Activated T-cell treated with anti-CD3 and anti-CD28 coated beads, Interleukin-2, amount 50 U/mL, for 72 hours (primary cell): ENCODE results near the gene ATXN2. TPM values are rescaled to one million over a fixed set of nuclear protein-coding genes. Genes with fewer than 3 reads are reported as not detected.

Source experiments
- ATAC-seq, 2 donors: fragments of 150-1000 bp; cut with Tn5 transposase; replicated peaks in 1 of 2; 2 replicates each; pipeline ENCODE4 v1.10.0; 2021; ENCODE audit warnings: moderate library complexity in 2 of 2, mild to moderate bottlenecking in 1 of 2
- DNase-seq, 2 donors: peaks; one replicate each; pipeline ENCODE4 v3.0.0; 2021 to 2022; ENCODE audit warnings: mixed read lengths in 1 of 2
- H3K27ac Mint-ChIP-seq: one replicate; pipeline ENCODE4 v1.8.0; 2022; ENCODE audit warnings: mild to moderate bottlenecking, moderate library complexity, mixed read lengths
- H3K27me3 Mint-ChIP-seq: one replicate; pipeline ENCODE4 v1.8.0; 2022; ENCODE audit warnings: low read depth, mixed read lengths
- H3K36me3 Mint-ChIP-seq, 2 donors: one replicate each; pipeline ENCODE4 v1.8.0; 2022; ENCODE audit warnings: mixed read lengths in 2 of 2, mild to moderate bottlenecking in 1 of 2; ENCODE audit not compliant: insufficient read depth in 2 of 2
- H3K4me1 Mint-ChIP-seq: one replicate; pipeline ENCODE4 v1.8.0; 2022; ENCODE audit warnings: low read depth, mixed read lengths
- H3K4me3 Mint-ChIP-seq, 2 donors: one replicate each; pipeline ENCODE4 v1.8.0; 2022; ENCODE audit warnings: mild to moderate bottlenecking in 2 of 2, mixed read lengths in 2 of 2, moderate library complexity in 2 of 2
- H3K9me3 Mint-ChIP-seq, 2 donors: one replicate each; pipeline ENCODE4 v1.8.0; 2022; ENCODE audit warnings: mixed read lengths in 2 of 2
- total RNA-seq, 2 donors: library from RNA; stranded (reverse); gene quantifications; one replicate each; pipeline ENCODE4 v1.2.3, GENCODE V29; 2022

Gene ATXN2
- total RNA-seq, 2 donors from 2014 or later: 45.4 to 47.9 TPM

DNA sequence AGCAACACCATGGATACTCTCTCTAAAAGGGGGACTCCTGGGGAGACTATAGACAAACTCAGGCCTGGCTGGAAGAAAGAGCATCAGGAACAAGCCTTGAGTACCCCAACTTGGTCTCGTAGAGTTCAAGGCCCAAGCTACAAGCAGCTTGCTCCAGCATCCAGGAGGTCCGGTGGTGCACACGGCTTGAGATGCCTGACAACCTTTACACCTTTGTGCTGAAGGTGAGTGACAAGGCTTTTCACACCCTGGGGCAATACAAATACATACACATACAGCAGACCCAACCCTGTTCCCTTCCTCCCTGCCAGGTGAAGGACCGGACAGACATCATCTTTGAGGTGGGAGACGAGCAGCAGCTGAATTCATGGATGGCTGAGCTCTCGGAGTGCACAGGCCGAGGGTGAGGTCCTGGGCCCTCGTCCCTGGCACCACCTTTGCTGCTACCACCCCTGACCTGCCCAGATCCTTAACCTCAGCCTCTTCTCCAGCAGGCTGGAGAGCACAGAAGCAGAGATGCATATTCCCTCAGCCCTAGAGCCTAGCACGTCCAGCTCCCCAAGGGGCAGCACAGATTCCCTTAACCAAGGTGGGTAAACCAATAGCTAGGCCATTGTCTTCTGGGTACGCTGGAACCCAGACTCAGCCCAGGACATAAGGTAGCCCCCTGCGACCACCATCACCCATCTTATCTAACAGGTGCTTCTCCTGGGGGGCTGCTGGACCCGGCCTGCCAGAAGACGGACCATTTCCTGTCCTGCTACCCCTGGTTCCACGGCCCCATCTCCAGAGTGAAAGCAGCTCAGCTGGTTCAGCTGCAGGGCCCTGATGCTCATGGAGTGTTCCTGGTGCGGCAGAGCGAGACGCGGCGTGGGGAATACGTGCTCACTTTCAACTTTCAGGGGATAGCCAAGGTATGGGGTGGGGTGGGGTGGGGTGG is 152.2 kb downstream of the ATXN2 start:
- H3K9me3 Mint-ChIP-seq: no peaks in the 10 kb centered on the region
- no peak for ATAC-seq
- no peak overlapping the region for H3K4me3 Mint-ChIP-seq
- H3K4me1 Mint-ChIP-seq: peaks cover 75% of the 10 kb centered on the region
- H3K27ac Mint-ChIP-seq: no peak overlapping the region
- peaks cover 13 to 39% of the 10 kb centered on the region in 2 donors for H3K36me3 Mint-ChIP-seq
- DNase-seq: no peak
- no peaks in the 10 kb centered on the region for H3K27me3 Mint-ChIP-seq

DNA sequence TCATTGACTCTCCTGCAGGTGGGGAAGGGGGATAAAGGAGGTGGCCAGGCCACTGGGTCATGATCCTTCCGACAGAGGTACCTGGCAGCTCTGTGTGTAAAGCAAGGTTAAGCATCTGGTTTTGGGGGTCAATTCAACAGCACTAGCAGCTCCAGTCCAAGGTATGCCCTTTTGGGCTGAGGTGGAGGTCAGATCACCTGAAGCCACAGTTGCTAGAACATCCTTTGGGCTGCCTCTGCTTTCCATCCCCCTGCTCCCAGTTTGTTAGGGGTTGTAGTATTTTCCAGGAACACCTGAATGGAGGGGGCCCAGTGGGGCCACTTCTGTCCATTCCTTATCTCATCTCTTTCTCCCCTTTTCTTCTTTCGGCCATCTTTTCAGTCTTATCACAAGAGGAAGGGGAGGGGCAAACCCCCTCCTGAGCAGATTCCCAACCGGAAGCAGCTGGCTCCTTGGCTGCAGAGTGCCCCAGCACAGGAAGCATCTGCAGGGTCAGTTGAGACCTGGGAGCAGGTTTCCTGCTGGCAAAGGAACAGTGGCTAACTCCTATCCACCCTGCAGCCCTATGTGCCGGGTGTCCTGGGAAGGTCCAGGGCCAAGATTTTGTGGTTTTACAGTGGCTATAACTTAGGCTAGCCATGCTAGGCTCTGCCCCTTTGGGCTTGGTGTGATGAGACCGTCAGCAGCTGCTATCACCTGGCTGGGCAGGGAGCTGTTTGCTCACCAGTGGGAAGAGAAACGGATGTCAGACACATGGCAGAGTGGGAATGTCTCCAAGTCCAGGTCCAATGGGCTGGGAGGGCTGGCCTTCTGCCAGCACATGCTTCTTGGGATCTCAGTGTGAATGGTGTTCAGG is 153.2 kb downstream of the ATXN2 start:
- Mint-ChIP-seq H3K36me3 (peaks cover 9 to 35% of the 10 kb centered on the region in 2 donors), H3K4me3 (peak overlapping the region; percentile 48 to 50), H3K9me3 (no peaks in the 10 kb centered on the region), H3K27ac (peak overlapping the region; percentile 51), H3K27me3 (no peaks in the 10 kb centered on the region), H3K4me1 (peaks cover 77% of the 10 kb centered on the region)
- no peak for DNase-seq
- ATAC-seq: no peak

DNA sequence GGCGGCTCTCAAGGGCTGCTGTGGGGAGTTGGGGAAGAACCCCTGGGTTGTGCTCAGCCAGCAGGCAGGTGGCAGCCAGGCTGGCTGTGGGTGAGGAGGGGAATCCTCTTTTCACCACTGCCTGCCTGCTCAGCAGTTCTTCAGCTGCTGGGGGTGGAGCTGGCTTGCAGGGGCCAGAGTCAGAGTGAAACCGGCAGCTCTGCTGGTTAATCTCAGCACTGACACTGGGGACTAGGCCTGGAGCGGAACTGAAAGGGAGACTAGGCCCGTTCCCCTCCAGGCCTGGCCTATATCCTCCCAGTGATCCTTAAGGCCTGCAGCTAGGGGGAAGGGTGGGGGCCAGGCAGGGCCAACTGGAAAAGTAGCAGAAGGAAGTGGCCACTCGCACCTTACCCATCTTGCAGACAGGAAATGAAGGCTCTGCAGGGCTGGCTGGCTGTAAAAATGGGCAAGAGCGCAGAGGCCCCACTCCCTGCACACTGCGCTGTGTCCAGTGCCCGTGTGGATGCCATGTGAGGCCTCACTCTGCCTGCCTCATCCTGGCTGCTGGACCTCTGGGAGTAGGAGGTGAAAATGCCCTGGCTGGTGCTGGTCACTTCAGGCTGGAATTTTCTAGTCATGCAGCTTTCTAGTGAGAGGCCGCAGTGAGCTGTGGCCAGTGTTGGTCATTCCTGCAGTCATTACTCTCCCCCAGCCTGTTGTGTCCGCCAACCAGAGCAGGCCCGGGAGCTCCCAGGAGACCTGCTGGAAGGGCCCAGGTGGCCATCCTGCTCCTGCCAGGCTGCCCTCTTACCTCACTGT is 154.0 kb downstream of the ATXN2 start:
- no peak overlapping the region for H3K27ac Mint-ChIP-seq
- ATAC-seq (peak; percentile 90 to 91), DNase-seq (peak; percentile 91 to 94)
- H3K4me3 Mint-ChIP-seq: peak overlapping the region; percentile 71 to 74
- no peaks in the 10 kb centered on the region for H3K27me3 Mint-ChIP-seq
- peaks cover 9 to 27% of the 10 kb centered on the region in 2 donors for H3K36me3 Mint-ChIP-seq
- H3K4me1 Mint-ChIP-seq: peaks cover 77% of the 10 kb centered on the region
- H3K9me3 Mint-ChIP-seq: no peaks in the 10 kb centered on the region

DNA sequence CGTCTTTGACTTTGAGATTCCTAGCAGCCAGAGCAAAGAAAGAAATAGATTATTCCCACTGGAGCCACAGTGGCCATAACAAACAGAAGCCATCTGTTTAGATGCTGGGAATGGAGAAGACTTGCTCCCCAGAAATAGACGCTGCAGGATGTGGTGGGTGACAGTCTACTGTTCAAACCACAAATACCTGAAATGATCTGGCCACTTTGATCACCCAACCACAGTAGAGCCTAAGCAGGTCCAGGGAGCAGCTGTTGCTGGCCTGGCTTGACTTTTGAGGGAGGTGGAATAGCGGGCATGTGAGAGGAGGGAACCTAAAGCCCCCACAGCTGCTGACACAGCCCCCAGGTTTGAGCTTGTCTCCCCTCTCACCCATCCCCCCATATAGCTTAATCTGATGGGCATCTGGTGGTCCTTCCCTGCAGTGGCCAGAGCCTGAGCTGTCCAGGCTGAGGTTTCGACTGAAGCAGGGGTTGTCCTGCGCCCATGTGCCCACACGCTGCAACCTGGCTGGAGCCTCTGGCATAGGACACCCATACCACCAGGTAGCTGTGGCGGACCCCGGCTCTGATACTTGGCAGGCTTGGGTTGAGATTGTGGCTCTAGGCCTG is 154.7 kb downstream of the ATXN2 start:
- Mint-ChIP-seq H3K4me1 (peaks cover 78% of the 10 kb centered on the region), H3K36me3 (peaks cover 11 to 25% of the 10 kb centered on the region in 2 donors), H3K27ac (peak overlapping the region; percentile 67), H3K9me3 (no peaks in the 10 kb centered on the region), H3K27me3 (no peaks in the 10 kb centered on the region), H3K4me3 (peak overlapping the region; percentile 71 to 74)
- DNase-seq (peak in 1 of 2 donors; percentile 60), ATAC-seq (peak; percentile 44 to 46)

DNA sequence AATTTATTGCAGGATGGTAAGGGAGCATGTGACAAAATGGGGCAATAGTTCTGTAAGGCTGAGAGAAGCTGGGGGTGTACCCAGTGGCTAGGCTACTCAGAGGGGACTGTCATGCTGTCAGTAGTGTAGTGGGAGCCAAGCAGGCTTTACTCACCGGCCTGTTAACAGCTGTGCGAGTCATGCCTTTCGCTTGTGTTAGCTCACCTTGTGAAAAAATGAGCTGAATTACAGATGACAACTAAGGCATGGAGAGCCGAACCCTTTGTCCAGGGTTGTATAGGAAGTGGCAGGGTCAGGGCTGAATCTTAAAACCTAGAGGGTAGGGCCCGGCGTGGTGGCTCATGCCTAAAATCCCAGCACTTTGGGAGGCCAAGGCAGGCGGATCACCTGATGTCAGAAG is 155.5 kb downstream of the ATXN2 start:
- Mint-ChIP-seq H3K36me3 (peaks cover 11 to 22% of the 10 kb centered on the region in 2 donors), H3K27me3 (no peaks in the 10 kb centered on the region), H3K9me3 (no peaks in the 10 kb centered on the region), H3K27ac (peak overlapping the region; percentile 84), H3K4me1 (peaks cover 76% of the 10 kb centered on the region), H3K4me3 (peak overlapping the region; percentile 71 to 74)
- peak; percentile 71 to 72 for ATAC-seq
- DNase-seq: peak; percentile 62 to 79

DNA sequence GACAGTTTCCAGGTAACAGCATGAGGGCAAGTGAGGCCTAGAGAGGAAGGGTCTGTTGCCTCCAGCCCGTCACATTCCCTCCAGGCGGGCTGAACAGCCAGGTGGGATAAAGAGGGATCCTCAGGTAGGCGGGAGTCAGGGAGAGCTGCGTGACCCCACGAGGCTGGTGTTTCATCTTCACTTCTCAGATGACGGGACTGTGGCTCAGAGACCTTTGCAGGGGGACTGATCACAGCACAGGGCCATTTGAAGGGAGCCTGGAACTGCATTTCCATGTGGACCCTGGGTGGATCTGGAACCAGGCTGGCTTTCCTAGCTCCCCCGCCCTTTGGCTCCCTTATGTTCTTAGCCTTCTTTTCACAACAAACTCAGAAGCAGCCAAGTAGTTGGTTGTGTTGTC is 156.0 kb downstream of the ATXN2 start:
- Mint-ChIP-seq H3K4me3 (peak overlapping the region in 1 of 2 donors; percentile 74), H3K27ac (no peak overlapping the region), H3K9me3 (no peaks in the 10 kb centered on the region), H3K4me1 (peaks cover 81% of the 10 kb centered on the region), H3K36me3 (peaks cover 11 to 19% of the 10 kb centered on the region in 2 donors), H3K27me3 (no peaks in the 10 kb centered on the region)
- ATAC-seq (no peak), DNase-seq (no peak)

DNA sequence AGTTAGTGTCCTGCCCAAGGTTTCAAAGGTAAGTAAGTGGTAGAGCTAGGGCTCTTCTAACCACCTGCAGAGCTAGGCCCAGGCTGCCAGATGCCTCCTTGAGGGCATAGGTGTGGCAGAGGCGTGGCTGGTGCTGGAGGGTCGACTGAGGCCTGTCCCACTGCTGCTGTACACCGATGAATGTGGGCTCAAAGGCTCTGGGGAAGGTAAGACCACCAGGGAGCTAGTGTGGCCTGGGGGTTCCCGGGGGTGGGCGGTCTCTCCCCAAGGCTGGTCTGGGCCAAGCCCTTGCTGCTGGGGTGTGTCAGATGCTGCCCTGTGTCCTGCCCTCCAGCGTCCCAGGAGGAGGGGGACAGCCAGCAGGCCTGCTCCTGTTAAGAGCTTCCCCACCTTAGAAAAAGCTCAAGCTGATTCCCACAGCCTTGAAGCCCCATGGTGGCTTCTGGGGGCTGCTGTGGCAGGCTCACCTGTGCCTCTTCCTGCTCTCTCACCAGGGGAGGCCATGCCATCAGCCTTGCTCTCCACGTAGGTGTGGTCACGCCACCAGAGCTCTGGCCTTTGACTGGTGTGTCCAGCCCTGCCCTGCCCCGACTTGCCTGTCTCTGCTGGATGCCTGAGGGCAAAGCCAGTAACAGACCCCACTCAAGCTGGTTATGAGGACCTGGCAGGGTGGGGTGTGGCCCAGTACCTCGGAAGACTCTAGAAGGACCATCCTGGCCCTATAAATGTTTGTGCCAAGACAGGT is 156.6 kb downstream of the ATXN2 start:
- H3K36me3 Mint-ChIP-seq: peaks cover 7 to 16% of the 10 kb centered on the region in 2 donors
- H3K27me3 Mint-ChIP-seq: no peaks in the 10 kb centered on the region
- H3K4me3 Mint-ChIP-seq: no peak overlapping the region
- no peaks in the 10 kb centered on the region for H3K9me3 Mint-ChIP-seq
- H3K4me1 Mint-ChIP-seq: peaks cover 87% of the 10 kb centered on the region
- H3K27ac Mint-ChIP-seq: peak overlapping the region; percentile 14
- no peak for ATAC-seq
- no peak for DNase-seq

DNA sequence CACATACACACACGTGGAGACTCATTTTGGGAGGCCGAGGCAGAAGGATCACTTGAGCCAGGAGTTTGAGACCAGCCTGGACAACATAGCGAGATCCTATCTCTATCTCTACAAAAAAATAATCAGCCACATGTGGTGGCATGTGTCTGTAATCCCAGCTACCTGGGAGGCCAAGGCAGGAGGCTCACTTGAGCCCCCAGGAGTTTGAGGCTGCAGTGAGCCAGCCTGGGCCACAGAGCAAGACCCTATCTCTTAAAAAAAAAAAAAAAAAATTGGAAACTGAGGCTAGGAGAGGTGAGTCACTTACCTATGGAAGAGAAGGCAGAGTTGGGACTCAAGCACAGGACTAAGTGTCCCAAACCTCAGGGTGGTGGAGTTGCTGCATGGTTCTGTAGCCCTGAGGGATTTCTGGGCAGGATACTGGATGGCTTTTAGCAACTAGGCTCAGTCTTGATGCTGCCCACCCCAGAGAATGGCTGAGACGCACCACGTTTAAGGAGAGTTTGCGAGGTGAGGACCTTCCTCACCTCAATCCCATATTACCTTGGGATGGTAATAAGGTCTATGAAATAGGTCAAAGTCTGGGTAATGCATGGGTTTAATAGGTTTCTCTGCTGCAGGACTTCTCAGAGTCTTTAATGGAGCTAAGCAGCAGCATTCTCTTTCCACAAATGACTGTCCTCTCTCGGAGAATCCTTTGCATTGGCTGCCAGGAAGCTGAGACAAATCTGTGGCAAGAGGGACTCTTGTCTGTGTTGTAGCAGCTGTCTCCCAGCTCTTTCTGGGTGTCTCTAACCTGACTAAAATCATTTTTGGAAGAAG is 157.8 kb downstream of the ATXN2 start:
- Mint-ChIP-seq H3K36me3 (peaks cover 2 to 9% of the 10 kb centered on the region in 2 donors), H3K9me3 (no peaks in the 10 kb centered on the region), H3K27ac (no peak overlapping the region), H3K4me3 (no peak overlapping the region), H3K27me3 (no peaks in the 10 kb centered on the region), H3K4me1 (peaks cover 93% of the 10 kb centered on the region)
- no peak for ATAC-seq
- DNase-seq: no peak

DNA sequence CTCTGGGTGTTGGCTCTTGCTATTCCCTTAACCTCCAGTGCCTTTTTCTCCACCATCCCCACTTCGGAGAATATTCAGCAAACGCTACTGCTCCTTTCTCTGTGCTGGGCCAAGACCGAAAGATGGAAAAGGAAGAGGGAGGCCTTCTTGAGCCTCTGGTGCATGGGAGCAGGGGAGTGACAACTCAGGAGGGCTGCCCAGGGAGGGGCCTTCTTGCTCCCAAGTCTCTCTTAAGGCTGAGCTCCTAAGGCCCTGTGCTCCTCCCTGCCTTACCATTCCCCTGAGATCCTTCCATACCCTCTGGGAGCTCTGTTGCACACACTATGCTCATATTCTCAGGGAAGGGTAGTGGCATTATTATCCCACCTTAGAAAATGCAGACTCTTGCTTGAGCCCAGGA is 158.5 kb downstream of the ATXN2 start:
- H3K4me1 Mint-ChIP-seq: peaks cover 93% of the 10 kb centered on the region
- ATAC-seq: no peak
- H3K27ac Mint-ChIP-seq: peak overlapping the region; percentile 14
- no peaks in the 10 kb centered on the region for H3K27me3 Mint-ChIP-seq
- DNase-seq: no peak
- no peaks in the 10 kb centered on the region for H3K9me3 Mint-ChIP-seq
- no peak overlapping the region for H3K4me3 Mint-ChIP-seq
- H3K36me3 Mint-ChIP-seq: peaks cover 3 to 8% of the 10 kb centered on the region in 2 donors

DNA sequence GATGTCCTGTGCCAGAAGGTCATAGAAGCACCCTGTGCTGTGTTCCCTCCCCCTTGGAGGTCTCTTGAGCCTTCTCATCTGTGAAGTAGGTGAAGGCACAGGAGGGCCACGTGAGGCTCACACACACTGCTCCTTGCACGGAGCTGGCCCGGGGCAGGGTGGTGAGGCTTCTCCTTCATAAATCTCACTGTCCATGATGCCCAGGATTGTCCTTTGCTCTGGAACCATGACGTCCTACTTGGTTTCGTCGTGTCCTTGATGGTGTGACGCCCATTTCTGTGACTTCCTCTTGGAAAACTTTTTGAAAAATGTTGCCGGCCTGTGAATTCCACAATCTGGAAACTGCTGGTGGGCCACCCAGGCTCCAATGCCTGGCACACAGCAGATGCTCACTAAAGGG is 159.0 kb downstream of the ATXN2 start:
- ATAC-seq (no peak), DNase-seq (no peak)
- H3K27me3 Mint-ChIP-seq: no peaks in the 10 kb centered on the region
- no peak overlapping the region for H3K27ac Mint-ChIP-seq
- no peak overlapping the region for H3K4me3 Mint-ChIP-seq
- H3K4me1 Mint-ChIP-seq: peaks cover 93% of the 10 kb centered on the region
- H3K9me3 Mint-ChIP-seq: no peaks in the 10 kb centered on the region
- H3K36me3 Mint-ChIP-seq: peaks cover 3 to 8% of the 10 kb centered on the region in 2 donors

DNA sequence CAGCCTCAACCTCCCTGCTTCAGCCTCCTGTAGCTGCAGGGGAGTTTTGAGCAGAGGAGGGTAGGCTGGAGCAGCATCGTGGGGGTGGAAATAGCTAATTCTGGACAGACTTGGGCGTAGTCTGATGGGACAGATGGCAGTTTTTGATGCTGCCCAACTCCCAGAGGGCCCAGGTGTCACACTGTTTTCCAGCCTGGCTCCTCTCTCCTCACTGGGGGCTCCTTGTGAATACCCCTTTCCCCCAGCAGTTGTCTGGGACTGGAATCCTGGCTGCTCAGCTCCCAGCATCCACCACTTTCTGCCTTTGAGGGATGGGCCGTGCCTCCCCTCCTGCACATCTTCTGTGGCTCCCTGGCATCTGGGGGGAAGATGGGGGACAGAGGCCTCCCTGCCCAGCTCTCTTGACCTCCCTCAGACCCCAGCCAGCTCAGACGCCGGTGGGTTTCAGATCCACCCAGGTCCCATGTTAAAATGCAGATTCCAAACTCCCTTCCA is 159.4 kb downstream of the ATXN2 start:
- no peak for DNase-seq
- Mint-ChIP-seq H3K9me3 (no peaks in the 10 kb centered on the region), H3K27me3 (no peaks in the 10 kb centered on the region), H3K36me3 (peaks cover 3 to 8% of the 10 kb centered on the region in 2 donors), H3K4me3 (no peak overlapping the region), H3K27ac (no peak overlapping the region), H3K4me1 (peaks cover 93% of the 10 kb centered on the region)
- ATAC-seq: no peak
